DND-41 (cell line): ENCODE data around the gene SLC11A1.

ENCODE experiments used
- CTCF ChIP-seq: IDR thresholded peaks from 2 replicates; pipeline ENCODE4 v1.5.1; 2012; ENCODE audit warnings: borderline replicate concordance, low read length, moderate library complexity, mild to moderate bottlenecking; ENCODE audit not compliant: poor library complexity, severe bottlenecking; ENCODE audit errors: extremely low read depth
- EZH2 ChIP-seq: IDR thresholded peaks from 3 replicates; pipeline ENCODE4 v1.6.1; 2012; ENCODE audit warnings: borderline replicate concordance, low read depth, mild to moderate bottlenecking, moderate library complexity, low read length, inconsistent platforms; ENCODE audit not compliant: severe bottlenecking

DNA sequence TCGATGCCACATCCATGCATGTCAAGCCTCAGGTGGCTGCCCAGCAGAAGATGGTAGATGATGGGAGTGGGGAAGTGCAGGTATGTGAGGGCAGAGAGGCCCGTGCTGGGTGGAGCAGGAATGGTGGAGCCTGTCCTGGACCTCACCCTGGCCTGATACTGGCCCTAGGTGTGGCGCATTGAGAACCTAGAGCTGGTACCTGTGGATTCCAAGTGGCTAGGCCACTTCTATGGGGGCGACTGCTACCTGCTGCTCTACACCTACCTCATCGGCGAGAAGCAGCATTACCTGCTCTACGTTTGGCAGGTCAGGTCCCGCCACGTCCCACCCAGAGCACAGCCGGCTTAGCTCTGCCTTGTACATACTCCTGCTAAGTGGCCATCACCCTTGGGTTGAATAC is 49.8 kb downstream of the SLC11A1 start:
- no peak for TF ChIP-seq CTCF
- TF ChIP-seq EZH2 = no peak
